Stimulated activated CD4-positive, alpha-beta T cell treated with anti-CD3 and anti-CD28 coated beads, Interleukin-12 subunit alpha, Interleukin-12 subunit beta, amount 100 ng/mL, for 24 hours (primary cell): ENCODE data around the gene HADHB.

Experiments used
- DNase-seq, 2 experiments: peaks; one replicate each; pipeline ENCODE4 v3.0.0-alpha.2; 2020; ENCODE audit warnings: low read depth in 2 of 2

HADHB gene

DNA sequence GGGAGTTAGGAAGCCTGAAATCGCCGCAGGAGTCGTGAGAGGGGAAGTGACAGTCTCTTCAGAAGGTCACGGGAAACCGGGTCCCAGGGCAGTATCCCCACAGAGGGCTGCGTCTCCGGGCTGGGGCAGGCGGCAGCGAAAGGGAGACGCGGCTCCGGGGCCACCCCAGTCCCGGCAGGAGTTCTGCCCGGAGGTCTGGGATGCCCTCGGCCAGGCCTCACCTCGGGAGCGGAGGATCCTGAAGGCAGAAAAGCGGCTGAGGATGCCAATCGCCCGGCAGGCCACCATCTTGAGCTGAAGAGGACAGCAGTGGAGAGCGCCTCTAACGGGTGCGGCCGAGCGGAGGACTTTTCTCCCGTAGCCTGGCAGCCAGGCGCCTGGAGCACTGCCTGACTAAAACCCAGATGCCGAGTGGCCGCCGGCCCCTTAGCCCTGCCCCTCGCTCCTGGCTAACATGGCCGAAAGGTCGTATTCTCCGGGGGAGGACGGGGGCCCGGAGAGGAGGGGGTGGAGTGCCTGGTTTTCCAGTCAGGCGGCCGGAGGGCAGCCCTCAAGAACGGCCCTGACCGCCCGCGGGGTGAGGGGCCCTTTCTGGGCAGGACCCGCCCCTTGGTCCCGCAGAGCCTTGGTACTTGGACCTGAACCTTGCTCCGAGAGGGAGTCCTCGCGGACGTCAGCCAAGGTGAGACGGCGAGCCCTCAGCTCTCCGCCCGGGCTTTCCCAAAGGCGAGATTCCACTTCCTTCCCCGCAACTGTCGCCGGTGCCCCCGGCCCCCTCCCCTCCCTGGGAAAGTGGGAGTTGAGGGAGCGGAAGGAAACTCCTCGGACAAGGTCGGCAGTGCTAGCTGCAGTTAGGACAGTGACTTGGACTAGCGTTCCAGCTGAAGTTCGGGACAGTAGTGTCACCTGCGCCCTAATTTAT lies at the start of gene HADHB, which contains the start of gene HADHA:
TSS of gene HADHB (plus strand) at position 631 of the 922 bp plus-strand sequence. CDS start 9,316 bp downstream, outside the sequence.
TSS of gene HADHA (minus strand) at position 324 of the 922 bp plus-strand sequence. CDS start at position 288, 36 bp downstream.
- DNase-seq, result peak; percentile 66 to 81

DNA sequence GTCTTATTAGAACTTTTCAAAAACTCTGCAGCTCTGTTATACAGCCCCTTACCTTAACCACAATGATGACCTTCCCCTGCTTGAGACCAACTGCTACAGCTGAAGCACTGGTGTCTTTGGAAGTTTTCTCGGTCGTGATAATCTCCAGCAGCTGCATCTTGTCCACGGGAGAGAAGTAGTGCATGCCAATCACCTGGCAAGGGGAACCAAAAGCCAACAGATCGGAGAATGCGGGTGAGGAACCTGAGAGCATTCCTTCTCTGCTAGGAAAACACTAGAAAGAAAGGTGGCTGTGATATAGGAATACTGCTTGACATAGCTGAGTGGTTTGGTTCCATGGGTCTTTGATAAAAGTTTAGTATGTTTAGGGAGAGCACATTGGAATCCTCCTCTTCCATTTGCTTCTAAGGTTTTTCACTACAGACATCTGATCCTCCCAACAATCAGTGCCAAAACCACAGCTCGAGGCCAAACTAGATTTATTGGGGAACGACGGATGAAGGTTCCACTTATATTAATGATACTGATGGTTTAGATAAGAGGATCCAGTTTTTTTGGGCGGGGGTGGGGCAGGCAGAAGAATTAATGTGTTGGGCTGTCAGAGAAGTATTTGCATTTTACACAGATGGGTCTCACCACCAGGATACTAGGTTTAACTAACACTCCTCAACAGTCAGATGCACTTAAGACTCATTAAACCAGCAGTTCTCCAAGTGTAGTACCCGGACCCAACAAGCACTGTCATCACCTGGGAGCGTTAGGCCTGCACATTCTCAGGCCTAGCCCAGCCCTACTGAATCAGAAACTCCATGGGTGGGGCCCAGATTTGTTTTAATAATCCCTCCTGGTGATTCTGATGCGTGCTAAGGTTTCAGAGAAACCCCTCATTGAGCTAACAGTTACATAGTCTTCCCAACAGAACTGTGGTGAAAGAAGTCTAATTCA lies 49.4 kb upstream of the HADHB start:
- DNase-seq, result no peak

DNA sequence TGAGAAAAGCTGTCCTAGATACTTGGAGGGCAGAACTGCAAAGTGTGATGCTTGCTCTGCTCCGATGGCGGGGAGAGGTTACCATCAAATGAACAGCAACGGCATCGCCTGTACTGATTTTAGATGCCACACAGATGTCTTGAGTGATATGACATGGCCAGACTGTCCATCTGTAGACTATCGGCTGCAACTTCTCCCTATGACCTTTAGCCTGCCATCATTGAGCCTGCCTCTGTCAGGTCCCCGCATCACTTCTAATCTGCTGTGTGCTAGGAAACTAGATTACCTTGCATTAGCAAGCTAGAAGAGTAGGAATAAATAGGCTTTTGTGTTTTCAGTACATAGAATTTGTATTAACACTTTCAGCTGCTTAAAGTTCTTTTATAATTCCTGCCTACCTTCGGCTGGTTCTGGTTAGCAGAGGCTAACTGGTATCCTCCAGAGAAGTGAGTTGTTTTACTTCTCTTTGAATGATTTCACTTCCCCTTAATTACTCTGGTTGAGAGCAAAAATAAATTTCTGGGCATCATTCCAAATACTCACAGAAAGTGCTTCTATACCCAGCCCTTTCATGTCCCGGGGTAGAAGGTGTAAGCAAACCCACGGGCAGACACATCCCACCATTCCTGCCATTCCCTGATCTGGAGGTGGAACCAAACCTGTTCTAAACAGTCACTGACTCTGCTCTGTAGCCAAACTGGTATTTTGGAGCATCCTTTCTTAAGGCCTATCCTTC lies 47.9 kb upstream of the HADHB start:
- DNase-seq, result no peak

GRCh38 chr2:26197516-26197915 lies 47.2 kb upstream of the HADHB start:
- DNase-seq, result no peak

- no peak for DNase-seq
These were observed 41.7 kb upstream of the HADHB start for GRCh38 chr2:26202981-26203490.

DNA sequence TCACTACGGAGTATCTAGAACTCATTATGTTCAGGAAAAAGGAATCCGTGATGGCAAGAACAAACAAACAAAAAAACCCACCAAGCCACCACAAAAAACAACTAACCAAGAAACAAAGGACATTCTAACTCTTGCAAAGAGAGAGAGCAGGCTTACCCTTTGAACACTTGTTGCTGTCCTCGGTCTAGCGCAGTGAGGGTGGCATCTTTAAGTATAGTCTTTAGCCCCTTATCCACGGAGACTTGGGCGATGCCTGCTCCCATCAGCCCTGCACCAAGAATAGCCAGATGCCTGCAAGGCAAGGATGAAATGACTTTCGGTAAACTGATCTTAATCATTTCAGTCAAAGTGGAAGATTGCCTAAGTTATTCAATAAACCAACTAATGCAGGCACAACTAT lies 40.8 kb upstream of the HADHB start:
- no peak for DNase-seq

GRCh38 chr2:26212011-26212410 lies 32.7 kb upstream of the HADHB start:
- DNase-seq, result no peak

DNA sequence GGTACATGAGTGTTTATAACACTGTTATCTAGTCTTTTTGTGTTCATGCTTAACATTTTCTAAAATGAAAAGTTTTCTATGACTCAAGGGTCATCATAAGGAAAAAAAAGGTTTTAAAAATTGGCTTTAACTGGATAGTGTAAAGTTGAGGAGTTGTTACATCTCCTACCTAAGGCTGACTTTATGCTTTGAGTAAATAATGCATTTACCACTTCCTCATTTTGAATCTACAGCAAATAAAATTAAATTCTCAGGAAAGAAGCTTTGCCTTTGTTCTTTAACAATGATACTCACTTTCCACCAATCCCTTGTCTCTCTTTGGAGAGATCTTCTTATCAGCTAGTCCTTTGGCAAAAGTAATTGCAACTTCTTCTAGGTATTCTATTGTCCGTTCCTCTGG lies 30.0 kb upstream of the HADHB start:
- DNase-seq, result no peak

DNA sequence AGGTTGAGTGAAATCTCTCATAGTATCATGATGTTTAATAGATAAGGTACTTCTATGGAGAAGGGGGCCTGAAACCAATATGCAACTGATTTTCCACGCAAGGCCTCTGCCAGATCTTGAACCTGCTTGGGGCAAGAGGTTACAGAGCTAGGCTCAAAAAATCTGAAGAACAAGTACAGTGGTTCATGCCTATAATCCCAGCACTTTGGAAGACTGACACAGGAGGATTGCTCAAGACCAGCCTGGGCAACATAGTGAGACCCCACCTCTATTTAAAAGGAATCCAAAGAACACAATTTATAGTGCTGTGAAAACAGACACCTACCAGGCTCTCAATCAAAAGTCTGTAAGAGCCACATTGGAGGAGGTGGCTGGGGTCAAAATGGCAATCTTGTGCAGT lies 28.9 kb upstream of the HADHB start:
- no peak for DNase-seq

DNA sequence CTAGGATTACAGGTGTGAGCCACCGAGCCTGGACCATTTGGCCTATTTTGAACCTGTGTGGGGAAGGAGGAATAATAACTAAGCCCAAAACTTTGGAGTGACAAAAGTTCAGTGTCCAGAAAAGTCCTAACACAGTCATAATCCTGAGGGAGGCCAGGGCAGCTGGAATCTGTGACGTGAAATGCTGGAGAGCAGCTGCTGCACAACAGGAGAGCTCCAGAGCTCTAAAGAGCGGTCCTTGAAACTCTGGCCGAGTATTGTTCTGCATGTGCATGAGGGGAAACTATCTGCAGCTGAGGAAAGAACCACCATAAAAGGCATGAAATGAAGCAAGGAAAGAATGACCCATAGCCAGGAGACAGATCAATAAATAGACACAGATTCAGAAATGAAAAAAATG lies 28.2 kb upstream of the HADHB start:
- no peak for DNase-seq

DNA sequence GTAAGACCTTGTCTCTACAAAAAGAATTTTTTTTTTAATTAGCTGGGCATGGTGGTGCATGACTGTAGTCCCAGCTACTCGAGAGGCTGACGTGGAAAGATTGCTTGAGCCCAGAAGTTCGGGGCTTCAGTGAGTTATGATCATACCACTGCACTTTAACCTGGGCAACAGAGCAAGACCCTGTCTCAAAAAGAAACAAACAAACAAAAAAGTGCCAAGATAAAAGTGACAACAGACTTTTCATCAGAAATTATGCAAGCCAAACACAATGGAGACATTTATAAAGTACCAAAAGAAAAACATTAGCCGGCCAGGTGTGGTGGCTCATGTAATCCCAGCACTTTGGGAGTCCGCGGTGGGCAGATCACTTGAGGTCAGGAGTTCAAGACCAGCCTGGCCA lies 27.0 kb upstream of the HADHB start:
- no peak for DNase-seq

DNA sequence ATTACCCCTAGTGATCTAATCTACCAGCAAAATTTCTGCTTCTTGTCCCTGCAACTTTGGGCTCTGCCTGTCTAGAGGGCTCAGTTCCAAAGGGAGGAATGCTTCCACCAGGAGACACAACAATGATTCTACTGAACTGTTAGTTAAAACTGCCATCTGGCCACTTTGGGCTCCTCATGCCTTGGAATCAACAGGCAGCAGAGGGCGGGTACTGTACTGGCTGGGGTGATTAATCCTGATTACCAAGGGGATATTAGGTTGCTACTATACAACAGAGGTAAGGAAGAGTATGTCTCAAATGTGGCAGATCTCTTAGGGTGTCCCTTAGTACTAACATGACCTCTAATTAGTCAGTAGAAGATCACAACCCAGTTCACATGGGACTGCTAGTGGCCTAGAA lies 21.7 kb upstream of the HADHB start:
- no peak for DNase-seq

- DNase-seq, result no peak
These were observed 20.6 kb upstream of the HADHB start for GRCh38 chr2:26224095-26224494.

DNA sequence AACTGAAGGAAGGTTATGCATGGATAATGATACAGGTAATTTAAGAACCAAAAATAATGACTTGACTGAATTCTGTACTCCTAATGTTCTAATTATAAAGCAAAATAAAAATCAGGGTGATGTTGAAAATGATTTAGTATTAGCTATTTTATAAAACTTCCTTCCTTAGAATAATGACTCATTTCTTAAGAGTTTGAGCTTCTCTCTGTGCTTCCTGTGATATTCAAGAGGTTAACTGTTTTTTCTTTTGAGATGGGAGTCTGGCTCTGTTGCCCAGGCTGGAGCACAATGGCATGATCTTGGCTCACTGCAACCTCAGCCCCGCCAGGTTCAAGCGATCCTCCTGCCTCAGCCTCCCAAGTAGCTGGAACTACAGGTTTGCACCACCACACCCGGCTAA lies 15.1 kb upstream of the HADHB start:
- DNase-seq, result no peak

DNA sequence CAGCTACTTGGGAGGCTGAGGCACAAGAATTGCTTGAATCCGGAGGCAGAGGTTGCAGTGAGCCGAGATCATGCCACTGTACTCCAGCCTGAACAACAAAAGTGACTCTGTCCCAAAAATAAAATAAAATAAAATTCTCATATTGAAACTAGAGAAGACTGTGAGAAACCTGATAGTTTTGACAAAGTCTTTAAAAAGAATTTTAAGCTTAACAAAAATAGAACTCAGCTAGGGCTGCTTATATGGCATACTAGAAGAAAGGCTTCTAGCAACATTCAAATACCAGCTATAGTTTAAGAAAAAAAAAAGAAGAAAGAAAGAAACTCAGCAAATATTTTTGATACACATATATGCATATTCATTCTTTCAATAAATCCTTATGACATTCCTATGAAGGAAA lies 13.9 kb upstream of the HADHB start:
- no peak for DNase-seq

- DNase-seq, result no peak
These were observed 9.7 kb upstream of the HADHB start for GRCh38 chr2:26235089-26235488.

GRCh38 chr2:26237868-26238267 lies 6.9 kb upstream of the HADHB start:
- no peak for DNase-seq

DNA sequence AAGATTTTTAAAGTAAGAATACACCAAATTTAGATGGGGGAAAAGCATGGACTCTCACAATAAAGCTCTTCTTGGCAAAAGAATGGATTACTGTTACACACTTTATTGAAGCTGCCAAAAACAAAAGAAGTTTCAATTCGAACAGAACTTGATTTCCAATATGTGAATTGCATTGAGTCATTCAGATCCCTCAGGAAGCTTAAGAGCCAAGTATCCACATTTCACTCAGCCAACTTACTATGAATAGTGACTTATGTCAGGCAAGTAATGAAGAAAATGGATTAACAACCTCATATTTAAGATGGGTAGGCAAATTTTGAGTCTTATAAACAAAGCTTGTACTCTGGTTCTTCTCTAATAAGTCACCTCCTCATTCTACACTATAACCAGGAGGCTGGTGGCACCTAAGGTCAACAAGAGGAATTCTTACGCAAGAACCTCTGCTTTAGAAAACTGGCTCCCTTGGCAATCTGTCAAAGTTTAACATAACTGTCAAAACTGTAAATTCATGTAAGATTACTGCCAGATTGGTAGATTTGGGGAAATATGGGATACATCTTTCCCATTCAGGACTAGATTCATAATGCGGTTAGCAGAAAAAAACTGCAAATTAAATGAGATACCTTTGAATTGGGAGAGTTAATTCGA lies 6.3 kb upstream of the HADHB start:
- no peak for DNase-seq

GRCh38 chr2:26241928-26242436 lies 2.8 kb upstream of the HADHB start:
- no peak for DNase-seq

DNA sequence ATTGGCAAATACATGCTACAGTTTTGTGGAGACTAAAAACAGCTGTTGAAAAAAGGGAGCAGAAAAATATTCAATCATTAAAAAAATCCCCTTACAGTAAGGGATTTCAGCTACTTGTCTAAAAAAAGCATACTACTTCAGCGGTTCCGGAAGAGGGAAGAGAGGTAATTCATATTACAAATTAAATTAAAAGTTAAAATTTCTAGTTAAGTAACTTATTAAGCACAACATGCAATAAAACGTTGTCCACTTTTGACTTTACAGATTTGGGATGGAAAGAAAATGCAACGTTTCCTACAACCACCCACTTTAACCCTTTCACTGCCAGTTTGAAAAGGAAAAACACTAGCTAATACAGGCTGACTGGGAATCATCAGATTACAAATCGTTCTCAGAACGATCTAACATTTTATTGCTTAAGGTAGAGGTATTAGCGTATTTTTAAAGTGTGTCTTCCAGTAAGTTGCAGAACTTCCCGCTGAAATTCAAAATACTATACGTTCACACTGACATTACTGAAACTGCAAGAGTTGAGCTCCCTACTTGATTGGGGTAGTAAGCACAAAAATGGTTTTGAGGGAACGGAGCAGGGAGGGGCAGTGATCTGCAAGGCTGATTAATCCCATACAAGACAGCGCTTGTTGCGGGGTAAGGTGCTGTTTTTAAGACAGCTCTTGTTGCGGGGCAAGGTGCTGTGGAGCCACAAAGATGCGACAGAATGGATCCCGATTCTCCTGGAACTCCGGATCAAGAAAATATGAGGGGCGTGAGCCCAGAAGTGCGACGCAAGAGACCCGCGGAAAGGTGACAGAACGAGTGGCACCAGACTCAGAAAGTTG lies 1.1 kb upstream of the HADHB start:
- peak in 1 of 2 experiments; percentile 2 for DNase-seq
